ENCODE measurements around the gene PSMB8.
"Not testable (repeated sequence)": the region's sequence is repeated elsewhere in the genome, so short reads cannot be mapped to it uniquely, and the experiment has no call there.

PSMB8 gene

DNA sequence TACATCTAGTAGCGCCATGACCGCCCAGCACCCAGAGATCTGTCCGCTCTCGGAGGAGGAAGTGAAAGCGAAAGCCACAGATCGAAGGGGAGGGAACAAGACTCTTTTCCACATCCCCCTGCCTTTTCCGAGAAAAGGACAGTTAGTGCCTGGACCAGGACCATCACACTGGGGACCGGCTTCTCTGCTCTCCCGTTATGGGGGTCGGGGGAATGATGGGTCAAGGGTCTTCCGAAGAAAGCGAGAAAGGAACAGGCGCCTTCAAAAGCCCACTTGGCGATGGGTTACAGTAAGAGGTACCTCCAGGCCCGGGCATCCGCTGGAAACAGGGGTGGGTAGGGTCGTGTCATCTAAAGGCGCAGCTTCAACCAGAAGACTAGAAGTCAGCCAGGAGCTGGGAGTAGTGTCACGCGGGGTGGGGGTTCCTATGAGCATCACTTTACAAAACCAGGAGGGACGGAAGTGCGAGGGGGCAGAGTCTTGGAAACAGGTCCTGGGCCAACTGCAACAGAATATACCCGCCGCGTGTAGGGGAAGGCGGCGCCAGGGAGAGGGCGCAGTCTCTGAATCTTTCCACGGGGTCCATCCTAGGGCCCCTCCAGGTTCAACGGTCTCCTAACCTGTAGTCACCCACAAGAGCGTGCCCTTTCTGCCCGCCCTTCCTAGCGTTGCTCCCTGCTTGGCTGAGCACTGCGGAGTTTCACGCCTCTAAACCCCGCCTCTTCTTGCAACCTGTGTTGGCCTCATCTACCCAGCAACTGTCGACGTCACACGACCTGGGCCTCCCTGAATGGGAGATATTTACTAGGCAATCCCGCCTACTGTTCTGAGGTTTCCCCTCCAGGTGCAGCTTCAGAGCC lies at the start of gene PSMB8:
Gene PSMB8 (minus strand): TSS at position 69 of the 860 bp plus-strand sequence. CDS start 51 bp downstream, at position 18.
- DNase-seq (ENCODE audit: low spot score), result peak; percentile 98

DNA sequence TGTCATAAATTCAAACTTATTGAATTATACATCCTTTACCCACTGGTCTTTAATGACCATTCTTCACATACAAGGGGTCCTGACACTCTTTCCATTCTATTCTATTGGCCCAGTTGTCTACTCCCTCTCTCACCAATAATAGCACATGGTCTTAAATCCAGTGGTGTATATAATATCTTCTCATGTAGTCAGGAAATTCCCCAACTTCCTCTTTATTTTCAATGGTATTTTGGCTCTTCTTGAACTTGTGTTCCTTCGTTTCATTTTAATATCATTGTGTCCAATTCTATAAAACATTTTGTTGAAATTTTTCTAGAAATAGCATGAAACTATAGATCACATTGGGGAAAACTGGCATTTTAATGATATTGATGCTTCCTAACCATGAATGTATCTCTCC lies 47.0 kb upstream of the PSMB8 start:
- no peak for DNase-seq (ENCODE audit: low spot score)

DNA sequence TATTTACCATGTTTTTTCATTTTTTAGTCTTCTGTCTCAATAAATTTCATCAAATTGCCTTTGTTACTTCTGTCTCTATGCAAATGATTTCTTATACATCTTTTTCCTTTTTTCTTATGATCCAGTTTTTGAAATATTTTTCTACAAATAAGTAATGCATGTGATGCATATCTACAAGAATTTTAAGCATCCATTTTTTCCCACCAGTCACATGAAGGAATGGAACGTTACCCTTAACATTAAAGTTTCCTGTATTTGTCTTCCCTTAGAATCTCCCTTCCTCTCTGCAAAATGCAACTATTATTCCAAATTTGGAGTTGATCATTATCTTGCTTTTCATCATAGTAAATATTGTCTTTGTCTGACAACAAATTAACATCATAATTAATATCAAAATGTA lies 45.7 kb upstream of the PSMB8 start:
- no peak for DNase-seq (ENCODE audit: low spot score)

DNA sequence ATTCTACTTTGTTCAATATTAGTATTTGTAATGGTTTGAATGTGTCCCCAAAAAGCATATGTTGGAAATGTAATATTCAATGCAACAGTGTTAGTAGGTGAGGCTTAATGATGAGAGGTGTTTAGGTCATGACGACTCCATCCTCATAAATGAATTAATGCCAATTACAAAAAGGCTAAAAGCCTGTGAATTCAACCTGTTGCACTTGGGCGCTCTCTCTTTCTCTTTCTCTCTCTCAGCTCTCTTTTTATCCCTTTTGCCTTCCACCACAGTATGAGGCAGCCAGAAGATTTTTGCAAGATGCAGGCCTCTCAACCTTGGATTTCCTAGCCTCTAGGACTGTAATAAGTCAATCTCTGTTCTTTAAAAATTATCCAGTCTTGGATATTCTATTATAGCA lies 44.7 kb upstream of the PSMB8 start:
- DNase-seq (ENCODE audit: low spot score), result no peak

DNA sequence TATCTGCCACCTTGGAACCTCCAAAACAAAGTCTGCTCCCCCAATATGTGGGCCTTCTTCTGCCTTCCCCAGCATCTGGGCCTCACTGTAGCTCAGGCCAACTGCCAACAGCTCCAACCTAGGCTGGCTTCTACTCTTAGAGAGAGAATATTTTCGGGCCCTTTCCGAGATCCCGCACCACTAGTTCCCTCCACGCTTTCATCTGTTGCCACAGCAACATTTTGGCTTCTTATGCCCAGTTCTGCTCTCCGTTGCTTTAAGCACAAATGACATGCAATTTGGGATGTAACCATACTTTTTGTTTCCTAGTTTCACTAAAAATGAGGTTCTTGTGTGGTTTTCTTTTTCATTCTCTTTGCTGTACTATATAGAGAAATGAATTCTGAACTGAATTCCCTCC lies 43.8 kb upstream of the PSMB8 start:
- DNase-seq (ENCODE audit: low spot score), result no peak

DNA sequence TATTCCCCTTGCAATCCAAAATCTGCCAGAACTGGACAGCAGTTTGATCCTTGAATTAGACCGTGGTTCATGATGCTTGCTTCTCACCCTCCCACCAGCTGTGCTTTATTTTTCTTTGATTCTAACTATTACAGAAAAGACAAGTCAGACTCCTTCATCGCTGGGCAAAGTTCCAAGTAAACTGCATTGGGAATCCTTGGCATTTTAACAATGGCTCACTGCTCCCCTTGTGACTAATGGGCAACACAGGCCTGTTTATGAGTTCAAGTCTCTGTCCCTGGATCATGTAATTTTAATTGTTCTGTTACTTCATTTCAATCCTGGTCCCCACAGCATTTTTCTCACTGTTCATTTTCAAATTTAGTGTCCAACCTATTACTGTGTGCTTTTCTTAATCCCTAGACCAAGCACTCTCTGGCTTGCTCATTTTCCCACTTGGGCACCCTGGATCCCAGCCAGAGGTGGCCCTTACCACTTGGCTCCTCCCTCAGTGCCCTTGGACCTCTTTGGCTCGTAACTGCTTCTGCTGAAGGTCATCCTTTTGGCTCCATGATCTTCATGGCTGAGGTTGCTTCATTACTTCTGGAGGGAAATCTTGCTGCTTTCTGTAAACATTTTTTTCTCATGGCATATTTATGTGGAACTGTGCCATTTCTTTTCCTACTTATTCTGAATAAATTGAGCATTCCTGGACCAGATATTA lies 43.0 kb upstream of the PSMB8 start:
- DNase-seq (ENCODE audit: low spot score), result peak; percentile 45

DNA sequence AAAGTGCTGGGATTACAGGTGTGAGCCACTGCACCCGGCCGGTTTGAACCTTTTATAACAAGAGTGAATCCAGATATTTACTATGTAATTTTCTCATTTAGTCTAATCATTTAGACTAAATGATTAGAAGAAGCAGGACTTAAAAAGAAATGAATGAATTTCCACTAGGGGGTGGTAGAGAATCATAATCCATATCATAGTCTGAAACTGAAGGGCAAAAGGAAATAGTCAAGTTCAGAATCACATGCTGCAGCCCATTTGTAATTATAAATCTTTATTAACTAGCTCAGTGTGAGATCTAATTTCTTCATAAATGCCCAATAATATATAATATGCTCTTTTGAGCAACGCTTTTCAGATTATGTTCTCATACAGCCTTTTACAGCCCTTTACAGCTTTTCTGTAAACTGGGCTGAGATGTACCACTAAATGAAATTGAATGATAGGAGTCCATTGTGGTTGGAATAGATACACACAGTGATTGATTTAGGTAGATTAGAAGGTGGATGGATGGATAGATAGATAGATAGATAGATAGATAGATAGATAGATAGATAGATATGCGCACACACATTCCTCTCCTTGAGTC lies 41.9 kb upstream of the PSMB8 start:
- DNase-seq (ENCODE audit: low spot score), result peak; percentile 93

DNA sequence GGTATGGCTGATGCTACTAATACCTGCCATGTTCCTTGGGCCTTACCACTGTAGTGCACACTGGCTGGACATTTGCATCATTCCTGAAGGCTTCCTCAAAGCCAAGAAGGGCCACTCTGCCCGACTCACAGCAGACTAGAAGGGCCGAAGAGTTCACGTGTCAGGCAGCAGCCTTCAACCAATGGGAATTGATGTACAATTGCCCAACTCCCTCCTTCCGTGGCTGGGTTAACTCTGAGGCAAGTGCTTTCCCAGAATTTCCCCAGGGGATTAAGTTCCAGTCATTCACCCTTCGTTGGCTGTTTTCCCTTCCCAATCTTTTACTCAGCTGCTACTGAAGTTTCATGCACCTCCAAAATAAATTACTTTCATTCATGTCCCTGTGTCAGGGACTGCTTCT lies 39.9 kb upstream of the PSMB8 start:
- no peak for DNase-seq (ENCODE audit: low spot score)

DNA sequence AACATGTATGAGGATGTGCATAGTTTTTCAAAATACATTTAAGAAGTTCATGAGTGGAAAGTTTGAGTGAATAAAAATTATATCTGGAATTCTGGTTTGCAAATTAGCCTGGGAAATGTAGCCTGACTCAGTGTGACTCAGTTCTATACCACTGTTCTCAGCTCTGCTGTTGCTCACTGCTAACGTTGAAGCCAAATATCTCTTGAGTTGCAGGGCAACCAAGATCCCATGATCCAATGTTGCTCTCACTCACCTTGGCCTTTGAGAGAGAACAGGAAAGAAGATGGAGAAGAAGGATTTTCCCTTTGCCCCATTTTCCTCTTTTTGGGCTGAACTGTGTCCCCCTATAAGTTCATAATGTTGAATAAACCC lies 39.0 kb upstream of the PSMB8 start:
- no peak for DNase-seq (ENCODE audit: low spot score)

DNA sequence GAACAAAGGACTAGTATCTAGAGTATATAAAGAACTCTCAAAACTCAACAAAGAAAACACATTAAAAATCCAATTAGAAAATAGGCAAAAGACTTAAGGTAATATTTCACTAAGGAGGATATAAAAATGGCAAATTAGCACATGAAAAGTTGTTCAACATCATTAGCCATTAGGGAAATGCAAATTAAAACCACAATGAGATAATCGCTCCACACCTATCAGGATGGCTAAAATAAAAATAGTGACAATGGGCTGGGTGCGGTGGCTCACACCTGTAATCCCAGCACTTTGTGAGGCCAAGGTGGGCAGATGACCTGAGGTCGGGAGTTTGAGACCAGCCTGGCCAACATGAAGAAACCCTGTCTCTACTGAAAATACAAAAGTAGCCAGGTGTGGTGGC lies 37.1 kb upstream of the PSMB8 start:
- DNase-seq (ENCODE audit: low spot score), result not testable (repeated sequence)

DNA sequence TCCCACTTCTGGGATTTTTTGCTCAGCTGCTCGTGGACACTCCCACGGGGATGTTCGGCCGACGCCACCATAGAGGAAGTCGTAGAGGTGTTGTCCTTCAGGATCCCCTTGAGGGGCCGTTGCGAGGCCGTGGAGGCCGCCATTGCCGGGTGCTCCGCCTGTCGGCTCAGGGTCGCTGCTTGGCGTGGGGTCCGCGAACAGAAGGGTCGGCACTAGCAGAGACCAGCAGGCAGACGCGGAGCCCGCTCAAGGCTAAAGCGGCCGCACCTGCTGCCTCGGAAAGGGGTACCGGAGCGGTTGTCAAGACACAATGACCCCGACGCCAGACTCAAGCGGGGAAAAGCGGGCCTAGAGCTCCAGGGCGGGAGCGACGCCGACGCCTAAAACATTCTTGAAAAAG lies 35.8 kb upstream of the PSMB8 start:
- DNase-seq (ENCODE audit: low spot score), result no peak

DNA sequence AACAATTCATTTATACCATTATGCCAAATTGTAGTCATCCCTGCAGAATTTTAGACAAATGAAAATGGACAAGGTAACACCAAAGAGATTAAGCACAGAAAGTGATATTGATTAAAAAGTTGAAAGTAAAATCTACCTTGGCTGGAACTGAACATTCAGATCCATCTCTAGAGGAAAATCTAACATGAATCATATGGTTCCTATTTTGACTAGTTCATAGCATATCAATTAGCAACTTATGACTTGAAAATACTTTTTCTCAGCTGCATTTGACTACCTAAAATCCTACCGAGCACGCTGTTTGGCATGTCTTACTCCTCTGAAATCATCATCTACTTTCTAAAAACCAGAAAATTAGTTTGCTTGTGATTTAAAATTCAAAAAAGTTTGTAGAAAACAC lies 32.8 kb upstream of the PSMB8 start:
- DNase-seq (ENCODE audit: low spot score), result no peak

DNA sequence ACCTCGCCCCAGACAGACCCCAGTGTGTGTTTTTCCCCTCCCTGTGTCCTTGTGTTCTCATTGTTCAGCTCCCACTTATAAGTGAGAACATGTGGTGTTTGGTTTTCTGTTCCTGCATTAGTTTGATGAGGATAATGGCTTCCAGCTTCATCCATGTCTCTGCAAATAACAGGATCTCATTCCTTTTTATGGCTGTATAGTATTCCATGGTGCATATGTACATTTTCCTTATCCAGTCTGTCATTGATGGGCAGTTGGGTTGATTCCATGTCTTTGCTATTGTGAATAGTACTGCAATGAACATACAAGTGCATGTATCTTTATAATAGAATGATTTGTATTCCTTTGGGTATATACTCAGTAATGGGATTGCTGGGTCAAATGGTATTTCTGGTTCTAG lies 30.1 kb upstream of the PSMB8 start:
- DNase-seq (ENCODE audit: low spot score), result not testable (repeated sequence)

DNA sequence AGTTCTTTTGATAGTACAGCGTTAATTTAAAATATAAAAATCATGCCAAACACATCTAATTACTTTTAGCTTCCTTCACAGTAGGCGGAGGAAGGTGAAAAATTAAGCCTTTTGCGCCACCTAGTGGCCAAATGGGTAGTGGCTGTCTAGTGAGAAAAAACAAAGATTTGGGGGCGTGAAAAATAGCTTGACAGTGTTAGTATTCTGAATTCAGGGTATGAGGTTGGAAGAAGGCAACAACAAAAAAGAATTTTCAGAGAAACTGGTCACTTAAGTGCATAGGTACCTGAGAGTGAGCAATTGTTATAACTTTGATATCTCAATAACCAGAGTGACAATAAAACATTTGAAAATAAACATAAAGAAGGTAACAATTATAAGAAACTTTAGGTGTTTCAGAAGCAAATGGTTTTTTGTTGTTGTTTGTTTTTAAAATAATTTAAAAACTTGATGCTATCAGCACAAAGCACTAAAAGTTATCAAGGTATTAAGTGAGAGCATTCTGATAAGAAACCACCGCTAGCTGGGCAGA lies 24.5 kb upstream of the PSMB8 start:
- DNase-seq (ENCODE audit: low spot score), result peak; percentile 87

DNA sequence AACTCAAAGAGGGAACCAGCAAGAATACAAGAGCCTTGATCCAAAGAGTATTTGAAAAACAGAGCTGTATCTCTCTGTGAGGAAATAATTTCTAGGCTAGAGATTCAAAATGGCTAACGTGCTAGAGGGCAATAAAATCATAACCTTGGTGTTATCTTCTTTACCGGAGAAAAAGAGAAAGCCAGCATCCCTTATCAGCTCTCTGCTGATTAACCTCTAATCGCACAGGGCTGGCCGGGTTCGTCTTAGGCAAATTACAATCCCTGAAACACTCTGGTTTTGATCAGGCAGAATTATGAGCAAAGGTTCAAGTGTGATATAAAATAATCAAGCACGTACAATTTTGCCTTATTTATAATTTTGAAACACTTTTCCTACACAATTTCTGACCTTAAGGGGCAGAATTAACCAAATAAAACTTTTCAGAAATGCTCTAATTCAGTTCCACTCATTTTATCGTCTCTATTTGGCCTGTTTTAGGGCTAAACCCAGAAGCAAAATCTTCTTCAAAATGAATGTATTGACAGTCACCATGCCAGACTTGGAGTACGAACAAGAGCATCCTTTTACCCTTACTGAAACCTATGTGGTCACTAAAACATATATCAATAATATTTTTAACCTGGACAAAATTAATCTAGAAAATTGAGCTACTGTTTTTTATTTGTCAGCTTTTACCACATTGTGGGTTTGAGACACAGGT lies 23.9 kb upstream of the PSMB8 start:
- no peak for DNase-seq (ENCODE audit: low spot score)

DNA sequence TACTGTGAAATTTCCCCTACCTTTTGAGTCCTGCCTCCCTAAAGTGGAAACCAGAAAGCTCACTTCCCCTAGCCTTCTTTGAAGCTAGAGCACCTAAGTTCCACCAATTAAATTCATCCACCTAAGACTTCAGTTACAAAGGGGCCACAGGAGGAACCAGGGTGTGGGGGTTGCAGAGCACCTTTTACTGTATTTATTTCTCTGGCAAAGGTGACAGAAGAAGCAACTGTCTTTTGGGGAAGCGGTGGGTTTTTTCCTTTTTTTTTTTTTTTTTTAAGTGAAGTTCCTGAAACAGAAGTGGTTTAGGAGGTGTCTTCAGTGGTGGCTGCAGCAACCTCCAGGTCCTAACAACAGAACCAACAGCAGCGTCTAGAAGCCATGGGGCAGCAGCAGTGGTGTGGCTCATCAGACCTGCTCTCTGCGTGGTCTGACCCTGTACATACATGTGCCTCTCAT lies 23.2 kb upstream of the PSMB8 start:
- DNase-seq (ENCODE audit: low spot score), result no peak

DNA sequence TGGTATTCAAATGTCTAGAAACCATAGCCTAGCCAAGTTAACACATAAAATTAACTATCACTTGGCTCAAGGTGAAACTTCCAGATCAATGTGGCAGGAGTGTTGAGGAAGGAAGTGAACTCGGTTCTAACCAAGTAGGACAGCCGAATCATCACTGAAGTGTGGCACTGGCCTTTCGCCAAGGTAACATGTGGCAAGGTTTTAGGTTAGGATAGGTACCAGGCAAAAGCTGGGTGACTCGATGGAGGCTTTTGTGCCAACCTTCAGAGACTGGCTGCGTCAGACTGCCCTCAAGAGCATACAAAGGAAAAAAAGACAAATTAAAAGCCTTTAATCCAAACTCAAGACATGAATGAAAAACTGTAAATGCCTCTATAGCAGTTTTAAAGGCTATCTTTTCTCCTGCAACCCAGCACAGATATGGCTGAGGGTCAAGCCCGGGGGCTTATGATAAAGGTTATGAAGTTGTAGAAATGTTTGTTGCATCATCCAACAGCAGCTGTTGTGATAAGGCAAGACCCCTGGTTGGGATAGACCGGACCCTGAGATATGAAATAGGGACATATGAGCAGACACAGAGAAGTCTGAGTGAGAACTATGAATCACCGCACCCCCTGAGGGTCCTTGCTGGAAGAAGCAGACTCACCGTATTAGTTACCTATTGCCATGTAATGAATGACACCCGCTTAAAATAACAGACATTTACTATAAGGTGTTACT lies 22.0 kb upstream of the PSMB8 start:
- DNase-seq (ENCODE audit: low spot score), result no peak

DNA sequence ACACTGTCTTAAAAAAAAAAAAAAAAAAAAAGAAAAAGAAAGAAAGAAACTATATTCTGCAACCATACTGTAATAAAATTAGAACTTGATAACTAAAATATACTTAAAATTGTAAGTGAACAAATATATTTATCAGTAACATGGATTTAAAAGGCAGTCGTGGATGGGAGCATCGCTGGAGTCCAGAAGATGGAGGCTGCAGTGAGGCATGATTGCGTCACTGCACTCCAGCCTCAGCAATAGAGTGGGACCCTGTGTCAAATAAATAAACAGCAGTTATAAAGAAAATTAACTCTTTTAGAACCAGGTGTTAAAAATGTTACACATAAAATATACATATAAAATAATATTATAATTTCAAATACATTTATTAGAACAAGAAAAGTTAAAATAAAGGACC lies 18.9 kb upstream of the PSMB8 start:
- no peak for DNase-seq (ENCODE audit: low spot score)

DNA sequence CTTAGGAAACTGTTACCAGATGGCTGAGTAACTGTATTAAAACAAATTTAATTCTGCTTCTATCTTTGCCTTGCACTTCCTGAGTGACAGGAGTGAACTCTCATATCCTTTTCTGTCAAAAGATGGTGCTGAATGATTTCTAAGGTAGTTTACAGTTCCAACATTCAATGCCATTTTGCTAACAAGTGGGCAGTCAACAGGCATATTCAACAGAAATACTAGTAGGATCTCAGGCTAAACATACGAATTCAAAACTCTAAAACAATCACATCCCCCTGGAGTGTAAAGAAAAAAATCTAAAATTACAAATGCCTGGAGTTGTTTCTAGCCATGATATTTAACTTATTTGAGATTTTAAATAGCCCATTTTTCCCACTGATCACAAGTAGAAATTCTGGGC lies 16.8 kb upstream of the PSMB8 start:
- DNase-seq (ENCODE audit: low spot score), result no peak

DNA sequence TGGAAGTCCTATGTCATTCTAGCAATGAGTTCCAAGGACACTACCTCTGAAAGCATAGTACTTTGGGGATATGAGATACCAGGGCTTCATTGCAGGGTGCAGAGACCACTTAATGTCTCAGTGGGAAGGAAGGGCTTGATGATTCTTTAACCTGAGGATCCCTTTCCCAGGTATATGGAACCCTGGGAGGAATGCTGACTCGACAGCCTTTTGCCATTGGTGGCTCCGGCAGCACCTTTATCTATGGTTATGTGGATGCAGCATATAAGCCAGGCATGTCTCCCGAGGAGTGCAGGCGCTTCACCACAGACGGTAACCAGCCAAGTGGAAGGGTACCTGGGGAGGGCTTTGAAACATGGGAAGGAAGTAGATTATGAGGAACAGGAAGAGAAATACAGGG lies 14.3 kb upstream of the PSMB8 start:
- DNase-seq (ENCODE audit: low spot score), result no peak

DNA sequence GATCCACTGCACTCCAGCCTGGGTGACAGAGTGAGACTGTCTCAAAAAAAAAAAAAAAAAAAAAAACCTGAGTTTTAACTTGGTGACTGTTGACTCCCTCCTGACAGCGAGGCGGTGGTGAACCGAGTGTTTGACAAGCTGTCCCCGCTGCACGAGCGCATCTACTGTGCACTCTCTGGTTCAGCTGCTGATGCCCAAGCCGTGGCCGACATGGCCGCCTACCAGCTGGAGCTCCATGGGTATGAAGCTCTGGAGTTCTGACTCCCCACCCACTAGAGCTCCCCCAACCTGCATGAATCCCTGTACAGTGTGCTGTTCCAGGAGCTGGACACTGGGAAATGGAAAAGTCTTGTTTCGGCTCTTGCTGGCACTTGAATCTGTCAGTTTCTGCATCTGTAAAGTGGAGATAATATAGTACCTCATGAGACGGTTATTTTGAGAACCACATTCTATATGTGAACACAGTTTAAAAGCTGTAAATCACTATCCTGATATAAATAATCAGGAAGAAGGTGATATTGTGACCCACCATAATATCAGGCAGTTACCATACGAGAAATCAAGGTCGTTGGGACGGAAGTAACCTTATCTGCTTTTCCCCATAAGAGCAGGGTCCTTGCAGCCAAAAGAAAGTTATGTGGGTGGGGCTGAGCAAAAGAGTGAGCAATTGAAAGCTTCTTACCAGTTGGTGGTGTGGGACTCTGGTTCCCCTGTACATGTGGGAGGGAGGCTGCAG lies 13.5 kb upstream of the PSMB8 start:
- DNase-seq (ENCODE audit: low spot score), result no peak

Data from pons (tissue), 1 donor.